H1 (cell line): ENCODE data around the gene TACR2.

ENCODE experiments used
- CTCF ChIP-seq, 3 experiments: IDR thresholded peaks; 1 replicate in 2 of 3; 2 replicates in 1 of 3; pipeline versions ENCODE4 v1.5.1 to v1.6.1; 2011; ENCODE audit warnings: low read length in 3 of 3, mild to moderate bottlenecking in 3 of 3, inconsistent platforms in 2 of 3, low read depth in 1 of 3, moderate library complexity in 1 of 3; ENCODE audit not compliant: insufficient read depth in 1 of 3; ENCODE audit errors: control extremely low read depth in 1 of 3
- JUN ChIP-seq: IDR thresholded peaks from 2 replicates; pipeline ENCODE4 v1.6.1; 2011; ENCODE audit warnings: low read depth, mild to moderate bottlenecking, improper control_type of control experiment, low read length
- POLR2A ChIP-seq, 2 experiments: IDR thresholded peaks; 1 replicate in 1 of 2; 2 replicates in 1 of 2; pipeline ENCODE4 v1.6.1; 2011; ENCODE audit warnings: low read depth in 2 of 2, low read length in 2 of 2, mild to moderate bottlenecking in 2 of 2; ENCODE audit errors: control extremely low read depth in 1 of 2
- RFX5 ChIP-seq: IDR thresholded peaks from 2 replicates; pipeline ENCODE4 v1.6.1; 2011; ENCODE audit warnings: low read depth, low read length, improper control_type of control experiment, borderline replicate concordance
- RNF2 ChIP-seq: fragments of 200-900, 300-1000 bp; sonication (generic); IDR thresholded peaks from 2 replicates; pipeline ENCODE4 v1.7.1; 2016; ENCODE audit warnings: borderline replicate concordance, low read depth, mild to moderate bottlenecking, antibody characterized with exemption, low read length; ENCODE audit not compliant: poor library complexity, severe bottlenecking; ENCODE audit errors: missing control alignments
- SP1 ChIP-seq: IDR thresholded peaks from 2 replicates; pipeline ENCODE4 v1.6.1; 2011; ENCODE audit warnings: low read depth, low read length
- SP4 ChIP-seq: IDR thresholded peaks from 2 replicates; pipeline ENCODE4 v1.6.1; 2012; ENCODE audit warnings: low read length, inconsistent platforms
- TCF12 ChIP-seq: IDR thresholded peaks from 2 replicates; pipeline ENCODE4 v1.6.1; 2011; ENCODE audit warnings: low read depth, mild to moderate bottlenecking, low read length
- YY1 ChIP-seq: IDR thresholded peaks from 2 replicates; pipeline ENCODE4 v1.6.1; 2011; ENCODE audit warnings: low read depth, mild to moderate bottlenecking, low read length
- TF ChIP-seq, protein P1 (sequence below): IDR thresholded peaks from 2 replicates; pipeline ENCODE4 v1.6.1; 2012; ENCODE audit warnings: inconsistent platforms

DNA sequence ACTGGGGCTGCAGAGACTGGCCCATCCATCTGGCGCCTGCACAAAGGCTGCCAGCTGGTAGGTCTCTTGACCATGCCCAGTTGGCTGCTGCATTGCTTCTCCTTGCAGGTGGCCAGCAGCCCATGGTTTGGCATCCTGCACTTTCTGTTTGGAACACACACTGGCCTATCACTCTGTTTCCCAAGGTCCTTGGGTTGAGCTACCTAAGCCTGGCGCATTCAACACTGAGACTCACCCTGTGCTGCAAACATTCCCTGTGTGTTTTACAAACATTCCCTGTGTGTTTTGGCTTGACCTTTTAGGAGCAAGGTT lies 55.5 kb downstream of the TACR2 start:
- TF ChIP-seq RNF2 (no peak), TCF12 (no peak), YY1 (no peak), SP1 (no peak), SP4 (no peak), CTCF (IDR thresholded peaks at IDR 0.05; ENCODE audit: control extremely low read depth in 1 of 3, insufficient read depth in 1 of 3, low read depth in 1 of 3, low read length in 3 of 3) (no peak), RFX5 (no peak), POLR2A (IDR thresholded peaks at IDR 0.05; ENCODE audit: control extremely low read depth in 1 of 2, low read depth in 2 of 2, low read length in 2 of 2) (no peak), JUN (no peak)
- TF ChIP-seq, protein P1, sequence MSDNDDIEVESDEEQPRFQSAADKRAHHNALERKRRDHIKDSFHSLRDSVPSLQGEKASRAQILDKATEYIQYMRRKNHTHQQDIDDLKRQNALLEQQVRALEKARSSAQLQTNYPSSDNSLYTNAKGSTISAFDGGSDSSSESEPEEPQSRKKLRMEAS, result no peak
